Measurements from ENCODE around the gene TGFA. TPM values are rescaled to one million over a fixed set of nuclear protein-coding genes. Genes with fewer than 3 reads are reported as not detected.

The TGFA gene
- total and polyA plus RNA-seq, 10 of the 15 experiments (the other 5 are each of a cell fraction or from before 2014, with no cell fraction given), result 0.03 to 0.23 TPM; not detected in 8

GRCh38 chr2:70574618-70575017 is 21.0 kb upstream of the TGFA start:
- POLR2A ChIA-PET, result interaction anchor here (0.6 kb wide), 1 partner anchor 84 kb away, joined by 7 read pairs; no protein-coding TSS in a partner anchor

DNA sequence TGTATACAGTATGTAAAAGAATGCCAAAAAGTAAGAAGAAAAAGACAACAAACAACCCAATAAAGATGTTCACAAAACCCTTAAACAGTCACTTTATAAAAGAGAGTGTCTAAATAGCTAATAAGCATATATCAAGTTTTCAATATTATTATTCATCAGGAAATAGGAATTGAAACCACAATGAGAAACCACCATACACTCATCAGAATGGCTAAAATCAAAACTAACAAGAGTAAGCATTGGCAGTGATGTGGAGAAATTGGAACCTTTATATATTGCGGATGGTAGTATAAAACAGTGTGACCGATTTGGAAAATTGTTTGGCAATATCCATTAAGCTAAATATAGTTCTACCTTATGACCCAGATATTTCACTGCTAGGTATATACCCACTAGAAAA is 20.5 kb upstream of the TGFA start:
- SMC1A ChIA-PET (ENCODE audit: uncharacterized antibody, unreplicated experiment), result interaction anchor here (0.6 to 1.3 kb wide), 2 partner anchors 10 to 211 kb away, joined by 3 read pairs; no protein-coding TSS in a partner anchor
- DNase-seq (ENCODE audit: low read depth, low spot score), result no peak
- POLR2A ChIA-PET, result interaction anchor here (0.6 kb wide), 1 partner anchor 85 kb away, joined by 7 read pairs; no protein-coding TSS in a partner anchor
- Histone ChIP-seq H3K27ac (ENCODE audit: control insufficient read depth, insufficient read depth) (no peak overlapping the region), H3K4me1 (ENCODE audit: control insufficient read depth, insufficient read depth, low read length) (no peaks in the 10 kb centered on the region), H3K79me2 (ENCODE audit: control insufficient read depth, insufficient read depth, low read length) (no peaks in the 10 kb centered on the region), H2AFZ (ENCODE audit: control insufficient read depth, low read depth, low read length) (no peak overlapping the region), H4K20me1 (ENCODE audit: control insufficient read depth, insufficient read depth) (no peaks in the 10 kb centered on the region), H3K4me2 (ENCODE audit: control insufficient read depth, insufficient read depth) (no peak overlapping the region), H3K4me3 (no peak overlapping the region), H3K36me3 (ENCODE audit: control insufficient read depth in 2 of 2, insufficient read depth in 2 of 2, low read length in 1 of 2) (no peaks in the 10 kb centered on the region), H3K9ac (ENCODE audit: control insufficient read depth, insufficient read depth, low read length) (no peak overlapping the region), H3K9me3 (replicated peaks; ENCODE audit: control insufficient read depth, insufficient read depth, low read length) (no peaks in the 10 kb centered on the region), H3K27me3 (replicated peaks in 1 of 2; ENCODE audit: control insufficient read depth in 2 of 2, insufficient read depth in 2 of 2, low read length in 1 of 2) (peaks cover 2 to 8% of the 10 kb centered on the region in 2 experiments; a peak in 1 of 4 replicates)
- RAD21 ChIA-PET (ENCODE audit: unreplicated experiment), result no interaction called here
- in situ Hi-C loops (cut with MboI) (no loop called here), intact Hi-C loops (cut with micrococcal nuclease; ENCODE audit: unreplicated experiment) (no loop called here)
- ATAC-seq, result no peak
- no peak for FAIRE-seq
- BruUV-seq (replicated peaks), result no TSS peak
- WGBS (ENCODE audit: insufficient coverage, insufficient replicate concordance, low lambda C conversion rate, missing lambda C conversion rate), result 2% methylated on average over 2 of the region's 2 CpGs
- TF ChIP-seq NRF1 (conservative IDR thresholded peaks at IDR 0.05; ENCODE audit: low read depth, low read length) (no peak), IRF5 (IDR thresholded peaks at IDR 0.05; ENCODE audit: borderline replicate concordance) (no peak), RUNX3 (IDR thresholded peaks at IDR 0.05; ENCODE audit: low read length) (peak; percentile 7; the same call in 1 of the 2 replicates), NR2C2 (IDR thresholded peaks at IDR 0.05; ENCODE audit: borderline replicate concordance, control insufficient read depth, insufficient read length, low read depth) (no peak), CBFB (IDR thresholded peaks at IDR 0.05; ENCODE audit: low read depth) (no peak), SMARCA5 (IDR thresholded peaks at IDR 0.05) (no peak), SPI1 (IDR thresholded peaks at IDR 0.05; ENCODE audit: borderline replicate concordance, insufficient read depth, low read depth, low read length) (0 out of 2 replicates have a peak, but pooled peaks have one; percentile 9)
- CTCF ChIA-PET, result interaction anchor here (0.8 to 1.0 kb wide), 2 partner anchors 43 to 237 kb away, joined by 3 to 4 read pairs; no protein-coding TSS in a partner anchor

More at GRCh38 chr2:70574618-70575017, 21.0 kb upstream of the TGFA start:
- ChIA-PET CTCF (interaction anchor here (0.8 to 1.0 kb wide), 2 partner anchors 43 to 237 kb away, joined by 3 to 4 read pairs; no protein-coding TSS in a partner anchor), RAD21 (ENCODE audit: unreplicated experiment) (no interaction called here), SMC1A (ENCODE audit: uncharacterized antibody, unreplicated experiment) (interaction anchor here (0.6 to 1.4 kb wide), 3 partner anchors 10 to 211 kb away, joined by 3 to 4 read pairs (median 3); no protein-coding TSS in a partner anchor)
- Histone ChIP-seq H3K9ac (ENCODE audit: control insufficient read depth, insufficient read depth, low read length) (no peak overlapping the region), H3K79me2 (ENCODE audit: control insufficient read depth, insufficient read depth, low read length) (no peaks in the 10 kb centered on the region), H4K20me1 (ENCODE audit: control insufficient read depth, insufficient read depth) (no peaks in the 10 kb centered on the region), H2AFZ (ENCODE audit: control insufficient read depth, low read depth, low read length) (no peak overlapping the region), H3K4me1 (ENCODE audit: control insufficient read depth, insufficient read depth, low read length) (no peaks in the 10 kb centered on the region), H3K4me2 (ENCODE audit: control insufficient read depth, insufficient read depth) (no peak overlapping the region), H3K4me3 (no peak overlapping the region), H3K9me3 (replicated peaks; ENCODE audit: control insufficient read depth, insufficient read depth, low read length) (no peaks in the 10 kb centered on the region), H3K27me3 (replicated peaks in 1 of 2; ENCODE audit: control insufficient read depth in 2 of 2, insufficient read depth in 2 of 2, low read length in 1 of 2) (peaks cover 2 to 10% of the 10 kb centered on the region in 2 experiments; a peak in 1 of 4 replicates), H3K27ac (ENCODE audit: control insufficient read depth, insufficient read depth) (no peak overlapping the region), H3K36me3 (ENCODE audit: control insufficient read depth in 2 of 2, insufficient read depth in 2 of 2, low read length in 1 of 2) (no peaks in the 10 kb centered on the region)
- BruUV-seq (replicated peaks), result no TSS peak
- in situ Hi-C loops (cut with MboI), result no loop called here
- DNase-seq (ENCODE audit: low read depth, low spot score) (no peak), ATAC-seq (no peak), FAIRE-seq (no peak)
- TF ChIP-seq, protein P1, sequence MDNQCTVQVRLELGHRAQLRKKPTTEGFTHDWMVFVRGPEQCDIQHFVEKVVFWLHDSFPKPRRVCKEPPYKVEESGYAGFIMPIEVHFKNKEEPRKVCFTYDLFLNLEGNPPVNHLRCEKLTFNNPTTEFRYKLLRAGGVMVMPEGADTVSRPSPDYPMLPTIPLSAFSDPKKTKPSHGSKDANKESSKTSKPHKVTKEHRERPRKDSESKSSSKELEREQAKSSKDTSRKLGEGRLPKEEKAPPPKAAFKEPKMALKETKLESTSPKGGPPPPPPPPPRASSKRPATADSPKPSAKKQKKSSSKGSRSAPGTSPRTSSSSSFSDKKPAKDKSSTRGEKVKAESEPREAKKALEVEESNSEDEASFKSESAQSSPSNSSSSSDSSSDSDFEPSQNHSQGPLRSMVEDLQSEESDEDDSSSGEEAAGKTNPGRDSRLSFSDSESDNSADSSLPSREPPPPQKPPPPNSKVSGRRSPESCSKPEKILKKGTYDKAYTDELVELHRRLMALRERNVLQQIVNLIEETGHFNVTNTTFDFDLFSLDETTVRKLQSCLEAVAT (IDR thresholded peaks at IDR 0.05), result no peak
- no peak for TF ChIP-seq POU2F2 (IDR thresholded peaks at IDR 0.05; ENCODE audit: borderline replicate concordance, low read depth, low read length)
- WGBS (ENCODE audit: insufficient coverage, insufficient replicate concordance, low lambda C conversion rate, missing lambda C conversion rate), result 0% methylated on average over 3 of the region's 3 CpGs
- intact Hi-C loops (cut with micrococcal nuclease; ENCODE audit: unreplicated experiment), result no loop called here
